Motor neuron (in vitro differentiated cells): ENCODE data around the gene TSGA10IP. TPM values are rescaled to one million over a fixed set of nuclear protein-coding genes. Genes with fewer than 3 reads are reported as not detected.

ENCODE experiments used
- ATAC-seq, 8 experiments: fragments of 200-7000 bp; cut with Tn5 transposase; replicated peaks in 6 of 8; 2 replicates each; pipeline ENCODE4 v1.8.0; 2021; ENCODE audit warnings: mild to moderate bottlenecking in 8 of 8, moderate library complexity in 8 of 8
- H3K27ac ChIP-seq, 2 donors: fragments of 250-450 bp; sonication (Bioruptor Pico); 2 replicates each; pipeline ENCODE4 v1.9.0; 2021; ENCODE audit warnings: antibody characterized with exemption in 2 of 2, mild to moderate bottlenecking in 2 of 2, moderate library complexity in 1 of 2
- H3K4me1 ChIP-seq, 2 donors: fragments of 250-450 bp; sonication (Bioruptor Pico); replicated peaks in 1 of 2; 2 replicates each; pipeline ENCODE4 v1.6.1; 2021; ENCODE audit warnings: antibody characterized with exemption in 2 of 2, mild to moderate bottlenecking in 2 of 2, moderate library complexity in 1 of 2
- H3K4me3 ChIP-seq, 5 donors: fragments of 250-450 bp; sonication (Bioruptor Pico); 2 replicates each; pipeline ENCODE4 v1.9.0; 2021; ENCODE audit warnings: antibody characterized with exemption in 5 of 5, mild to moderate bottlenecking in 5 of 5, moderate library complexity in 4 of 5
- WGBS, 10 experiments: fragments of 450-650 bp; shearing (Covaris generic); methylation state at CpG; one replicate each; pipeline ENCODE4 v1.0.0; 2022; 5-methylcytosine and 5-hydroxymethylcytosine counted together
- in situ Hi-C, 9 experiments: fragments of 400-800 bp; cut with MboI; loops; one replicate each; pipeline ENCODE4 v1.15.0; 2021; ENCODE audit warnings: low sequenced_read_pairs in 9 of 9, low pct_unique_long_range_greater_than_20kb in 2 of 9; ENCODE audit not compliant: unreplicated experiment in 9 of 9
- total RNA-seq, 8 experiments: library from RNA; unstranded; fragments of 300-600 nt; gene quantifications; 2 replicates each; pipeline versions ENCODE4 v1.2.3 to v1.2.4, GENCODE V29; 2022

Gene TSGA10IP
- total RNA-seq, 8 experiments from 2014 or later = 0.16 to 1.1 (median 0.57) TPM; not detected in 2

DNA sequence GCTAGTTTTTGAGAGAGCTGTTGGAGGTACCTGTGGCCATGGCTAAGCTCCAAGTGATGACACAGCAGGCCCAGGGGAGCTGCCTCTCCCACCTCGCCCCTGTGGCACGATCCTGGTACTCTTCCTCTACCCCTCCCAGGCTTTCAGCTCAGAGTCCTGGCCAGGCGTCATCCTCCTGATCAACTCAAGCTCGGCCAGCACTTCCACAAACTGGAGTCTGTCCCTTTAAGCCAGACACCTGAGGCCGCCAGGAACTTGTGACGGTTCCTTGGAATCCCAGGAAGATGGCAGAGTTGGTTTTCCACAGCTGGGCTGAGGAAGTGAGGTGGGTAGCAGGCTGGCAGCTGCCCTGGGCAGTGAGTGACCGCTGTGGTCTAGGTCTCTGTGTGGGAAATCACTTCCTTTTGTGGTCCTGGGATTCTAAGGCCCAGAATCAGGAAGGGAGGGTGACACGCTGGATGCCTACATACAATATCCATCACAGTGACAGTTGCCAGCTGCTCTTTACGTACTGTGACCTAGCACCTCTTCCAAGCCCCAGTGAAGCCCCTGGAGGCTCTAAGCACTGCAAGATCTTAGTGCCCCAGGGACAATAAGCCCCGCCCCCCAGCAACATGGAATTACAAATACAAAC is 63.3 kb downstream of the TSGA10IP start:
- Histone ChIP-seq H3K27ac (peak overlapping the region in 1 of 2 donors; percentile 35), H3K4me3 (no peak overlapping the region), H3K4me1 (peaks cover 0 to 4% of the 10 kb centered on the region in 2 donors)
- peak in 7 of 8 experiments; percentile 35 to 86 (median 50) for ATAC-seq
- in situ Hi-C loops = no loop called here
- WGBS, 10 experiments = 0 to 60% (median 26%) methylated on average over 1 to 6 of the region's 10 CpGs; no CpG with 5 or more reads in 2 of the 10 experiments

Other genes starting within 250 kb of the TSGA10IP start
- gene KAT5, start 233.2 kb upstream of the TSGA10IP start, total RNA-seq = 10 to 100 TPM; 33.4 to 66.8 (median 48.6) TPM
- 10 to 100 TPM; 12.7 to 80.0 (median 25.4) TPM for gene RNASEH2C, start 224.7 kb upstream of the TSGA10IP start, total RNA-seq
- gene AP5B1, start 164.5 kb upstream of the TSGA10IP start, total RNA-seq = 10 to 100 TPM in 1 of 8 experiments, 1 to 10 TPM in 7; 2.7 to 12.9 (median 4.8) TPM
- gene OVOL1, start 158.4 kb upstream of the TSGA10IP start, total RNA-seq = under 1 TPM in 5 of 8 experiments, not detected in 3; 0.05 to 0.85 (median 0.21) TPM
- 1 to 10 TPM; 1.5 to 6.7 (median 4.2) TPM for gene SNX32, start 111.5 kb upstream of the TSGA10IP start, total RNA-seq
- 1,000 to 10,000 TPM in 1 of 8 experiments, 100 to 1,000 TPM in 7; 482 to 1,056 (median 733) TPM for gene CFL1, start 87.3 kb upstream of the TSGA10IP start, total RNA-seq
- 10 to 100 TPM; 27.4 to 47.3 (median 42.1) TPM for gene MUS81, start 85.0 kb upstream of the TSGA10IP start, total RNA-seq
- gene EFEMP2, start 72.7 kb upstream of the TSGA10IP start, total RNA-seq = 100 to 1,000 TPM in 1 of 8 experiments, 10 to 100 TPM in 3, 1 to 10 TPM in 4; 6.9 to 100 (median 10.4) TPM
- 1 to 10 TPM in 1 of 8 experiments, under 1 TPM in 5, not detected in 2; 0.21 to 1.7 (median 0.56) TPM for gene CTSW, start 65.6 kb upstream of the TSGA10IP start, total RNA-seq
- 10 to 100 TPM; 63.4 to 99.1 (median 84.6) TPM for gene FIBP, start 57.0 kb upstream of the TSGA10IP start, total RNA-seq
- 10 to 100 TPM in 2 of 8 experiments, 1 to 10 TPM in 6; 3.0 to 16.0 (median 6.3) TPM for gene CCDC85B, start 54.8 kb upstream of the TSGA10IP start, total RNA-seq
- gene FOSL1, start 45.1 kb upstream of the TSGA10IP start, total RNA-seq = 1 to 10 TPM in 4 of 8 experiments, under 1 TPM in 4; 0.33 to 8.8 (median 1.0) TPM
- 10 to 100 TPM; 10.5 to 24.5 (median 21.5) TPM for gene C11orf68, start 26.4 kb upstream of the TSGA10IP start, total RNA-seq
- gene DRAP1, start 26.1 kb upstream of the TSGA10IP start, total RNA-seq = 100 to 1,000 TPM in 6 of 8 experiments, 10 to 100 TPM in 2; 81.0 to 228 (median 135) TPM
- 10 to 100 TPM; 26.6 to 65.4 (median 45.5) TPM for gene SART1, start 16.3 kb downstream of the TSGA10IP start, total RNA-seq
- gene EIF1AD, start 56.7 kb downstream of the TSGA10IP start, total RNA-seq = 10 to 100 TPM; 28.6 to 36.9 (median 32.0) TPM
- gene BANF1, start 57.0 kb downstream of the TSGA10IP start, total RNA-seq = 100 to 1,000 TPM in 2 of 8 experiments, 10 to 100 TPM in 6; 47.3 to 130 (median 74.7) TPM
- under 1 TPM in 2 of 8 experiments, not detected in 6; 0.46 to 0.81 TPM for gene CST6, start 66.5 kb downstream of the TSGA10IP start, total RNA-seq
- 1 to 10 TPM in 1 of 8 experiments, under 1 TPM in 4, not detected in 3; 0.21 to 3.1 (median 0.35) TPM for gene CATSPER1, start 81.0 kb downstream of the TSGA10IP start, total RNA-seq
- 1 to 10 TPM in 5 of 8 experiments, under 1 TPM in 2, not detected in 1; 0.15 to 8.4 (median 4.7) TPM for gene GAL3ST3, start 103.7 kb downstream of the TSGA10IP start, total RNA-seq
- gene SF3B2, start 106.9 kb downstream of the TSGA10IP start, total RNA-seq = 100 to 1,000 TPM; 127 to 205 (median 176) TPM
- 10 to 100 TPM; 10.6 to 38.2 (median 21.7) TPM for gene PACS1, start 124.8 kb downstream of the TSGA10IP start, total RNA-seq